NCI-H526 (cell line): ENCODE data around the gene BTBD7.

Experiments
- DNase-seq, 2 experiments: peaks; one replicate each; lab custom pipeline; 2025; lab: John Stamatoyannopoulos, UW

The BTBD7 gene

GRCh38 chr14:93301821-93302447 is 30.9 kb downstream of the BTBD7 start:
- no peak for DNase-seq

DNA sequence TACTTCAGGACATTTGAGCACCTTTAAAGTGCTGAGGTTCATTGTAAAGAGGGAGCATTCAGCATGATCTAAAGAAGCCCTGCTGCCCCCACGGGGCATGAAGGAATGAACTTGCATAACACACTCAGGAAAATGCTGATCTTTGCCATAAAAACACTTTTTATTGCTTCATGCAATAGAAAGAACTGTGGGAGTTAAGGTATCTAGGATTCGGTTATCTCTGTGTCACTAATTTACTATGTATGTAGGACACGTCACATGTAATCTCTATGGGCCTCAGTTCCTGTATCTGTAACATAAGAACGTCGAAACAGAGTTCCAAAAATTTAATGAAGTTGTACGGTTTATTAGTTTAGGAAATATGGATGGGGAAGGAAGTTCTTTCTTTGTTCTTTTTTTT is 33.0 kb downstream of the BTBD7 start:
- DNase-seq, result no peak

- DNase-seq, result no peak
Observed at GRCh38 chr14:93299416-93299815, 33.4 kb downstream of the BTBD7 start.

DNA sequence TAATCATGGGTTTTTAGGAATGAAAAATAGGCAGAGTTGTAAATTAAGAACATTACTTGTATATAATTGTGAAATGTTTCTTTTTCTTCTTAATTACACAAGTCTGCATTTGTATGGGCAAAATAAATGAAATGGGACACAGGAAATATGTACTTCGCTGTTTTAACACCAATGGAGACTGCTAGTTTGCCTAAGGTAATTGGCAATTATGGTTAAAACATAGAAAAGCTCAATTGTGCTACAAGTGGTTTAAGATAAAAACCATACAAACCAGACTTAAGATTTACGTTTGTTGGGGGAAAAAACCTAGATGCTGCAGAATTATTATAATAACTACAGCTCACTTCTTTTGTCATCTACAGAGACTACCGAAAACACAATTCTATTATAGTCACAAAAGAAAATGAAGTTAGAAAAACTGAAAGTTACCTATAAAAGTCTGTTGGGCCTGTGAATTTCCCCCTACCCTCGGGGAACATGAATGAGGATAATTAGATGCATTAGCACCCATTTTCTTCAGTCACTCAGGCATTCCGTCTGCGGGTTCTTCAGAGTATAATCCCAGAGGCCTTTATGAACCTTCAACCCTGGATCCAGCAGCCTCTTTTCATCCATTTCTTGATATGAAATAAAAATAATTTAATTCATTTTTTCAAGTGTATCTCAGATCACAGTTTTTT is 37.2 kb downstream of the BTBD7 start:
- DNase-seq, result no peak

- no peak for DNase-seq
Observed at GRCh38 chr14:93286212-93286890, 46.5 kb downstream of the BTBD7 start.

DNA sequence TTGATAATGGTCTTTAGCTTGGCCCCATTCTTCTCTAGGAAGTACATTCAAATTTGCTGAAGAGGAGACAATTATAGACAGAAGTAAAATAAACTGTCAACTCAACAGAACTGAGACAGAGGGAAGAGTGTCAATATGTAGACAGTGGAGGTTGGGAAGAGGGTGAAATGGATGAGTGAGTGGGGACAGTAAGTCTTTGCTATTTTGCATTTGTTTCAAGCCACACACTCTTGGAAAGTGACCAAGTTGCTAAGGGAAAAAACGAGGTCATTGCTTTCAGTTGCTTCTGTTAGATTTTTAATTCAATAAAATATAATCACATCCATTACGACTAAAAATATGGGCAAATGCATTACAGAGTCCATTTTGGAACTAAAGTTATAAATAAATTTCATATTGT is 47.8 kb downstream of the BTBD7 start:
- peak in 1 of 2 experiments; percentile 8 for DNase-seq

DNA sequence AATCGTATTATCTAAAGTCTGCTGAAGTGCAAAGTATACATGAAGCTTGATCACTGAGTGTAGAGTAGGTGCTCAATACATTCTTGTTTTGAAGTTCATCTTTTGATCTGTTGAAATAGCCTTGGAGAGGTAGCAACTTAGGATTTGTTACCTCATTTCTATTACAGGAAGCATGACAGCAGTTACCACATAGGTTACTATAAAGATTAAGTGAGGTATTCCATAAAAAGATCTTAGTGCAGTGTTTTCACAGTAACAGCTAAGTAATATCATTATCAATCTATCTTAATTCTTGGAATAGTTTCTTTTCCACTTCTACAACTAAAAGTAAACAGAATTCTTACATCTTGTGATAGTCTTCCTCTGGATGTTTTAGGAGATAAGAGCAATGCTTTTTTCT is 50.9 kb downstream of the BTBD7 start:
- DNase-seq, result no peak

DNA sequence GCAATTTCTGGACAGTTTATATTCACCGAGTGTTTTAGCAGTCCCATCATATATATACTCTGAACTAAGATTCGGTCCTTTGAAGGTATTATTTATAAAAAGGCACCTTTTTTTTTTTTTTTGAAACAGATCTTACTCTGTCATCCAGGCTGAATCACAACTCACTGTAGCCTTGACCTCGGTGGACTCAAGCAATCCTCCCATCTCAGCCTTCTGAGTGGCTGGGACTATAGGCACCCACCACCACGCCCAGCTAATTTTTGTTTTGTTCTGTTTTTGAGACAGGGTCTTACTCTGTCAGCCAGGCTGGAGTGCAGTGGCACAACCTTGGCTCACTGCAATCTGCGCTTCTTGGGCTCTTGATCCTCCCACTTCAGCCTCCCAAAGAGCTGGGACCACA is 52.1 kb downstream of the BTBD7 start:
- DNase-seq, result no peak

- DNase-seq, result no peak
Observed at GRCh38 chr14:93276031-93276716, 56.7 kb downstream of the BTBD7 start.

DNA sequence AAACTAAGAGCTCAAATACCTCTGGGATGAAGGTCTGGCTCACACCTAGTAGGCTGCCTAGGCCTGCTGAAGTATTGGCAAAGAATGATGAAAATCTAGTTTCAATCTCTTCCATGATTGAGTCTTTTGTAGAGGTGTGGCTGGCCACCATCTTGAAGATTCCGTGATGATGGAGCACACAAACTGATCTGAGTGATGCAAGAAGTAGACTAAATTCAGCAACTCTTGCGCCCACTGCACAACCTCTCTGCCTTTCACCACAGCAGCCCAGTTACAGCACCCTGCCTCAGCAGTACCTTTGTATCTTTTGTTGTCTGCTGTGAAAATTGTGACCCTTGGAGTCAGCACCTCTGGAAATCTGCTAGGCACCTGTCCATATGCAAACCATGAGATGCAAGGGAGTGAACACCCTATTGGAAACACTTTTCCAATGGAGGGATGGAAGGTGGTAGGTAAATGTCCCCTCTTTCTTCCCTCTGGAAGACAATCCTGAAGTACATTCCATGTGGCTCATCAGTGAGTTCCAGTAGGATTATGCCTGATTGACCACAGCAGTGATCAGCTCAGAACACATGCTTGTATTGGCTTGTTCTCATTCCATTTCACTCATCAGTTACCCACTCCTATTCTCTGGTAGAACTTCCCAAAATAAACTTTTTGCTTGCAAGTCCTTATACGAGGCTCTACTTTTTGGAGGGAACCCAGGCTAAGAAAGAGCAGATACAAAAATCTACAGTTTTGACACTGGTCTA is 58.6 kb downstream of the BTBD7 start:
- no peak for DNase-seq

DNA sequence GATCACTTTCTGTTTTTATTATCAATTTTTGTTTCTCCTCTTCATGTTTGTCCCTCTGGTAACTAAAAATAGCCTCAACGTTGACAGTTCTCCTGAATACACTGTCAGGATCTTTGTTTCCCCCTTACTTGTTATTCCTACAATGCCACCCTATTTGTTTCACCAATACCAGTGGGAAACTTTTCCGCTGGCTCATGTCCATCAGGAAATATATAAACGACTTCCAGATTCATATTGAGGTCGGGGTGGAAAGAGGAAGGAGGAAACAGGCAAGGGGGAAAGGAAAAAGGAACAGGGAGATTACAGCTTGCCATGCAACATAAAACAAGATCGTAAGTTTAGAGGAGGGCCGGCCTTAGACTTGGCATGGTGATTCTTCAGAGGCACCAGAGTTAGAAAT is 61.7 kb downstream of the BTBD7 start:
- no peak for DNase-seq

GRCh38 chr14:93269341-93270068 is 63.3 kb downstream of the BTBD7 start:
- DNase-seq, result no peak

DNA sequence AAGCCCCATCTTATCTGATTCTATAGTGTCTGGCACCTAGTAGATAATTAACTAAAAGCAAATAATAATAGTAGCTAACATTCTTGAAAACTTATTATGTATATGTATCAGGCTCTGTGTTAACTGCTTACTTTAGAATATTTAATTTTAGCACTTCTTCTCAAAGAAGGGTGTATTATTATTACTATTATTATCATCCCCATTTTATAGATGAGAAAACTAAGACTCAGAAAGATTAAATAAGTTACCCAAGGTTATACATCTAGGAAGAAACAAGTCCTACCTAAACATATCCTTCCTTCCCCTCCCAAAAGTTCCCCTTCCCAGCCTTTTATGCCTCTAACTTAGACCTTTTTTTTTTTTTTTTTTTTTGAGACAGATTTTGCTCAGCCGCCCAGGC is 64.4 kb downstream of the BTBD7 start:
- no peak for DNase-seq

DNA sequence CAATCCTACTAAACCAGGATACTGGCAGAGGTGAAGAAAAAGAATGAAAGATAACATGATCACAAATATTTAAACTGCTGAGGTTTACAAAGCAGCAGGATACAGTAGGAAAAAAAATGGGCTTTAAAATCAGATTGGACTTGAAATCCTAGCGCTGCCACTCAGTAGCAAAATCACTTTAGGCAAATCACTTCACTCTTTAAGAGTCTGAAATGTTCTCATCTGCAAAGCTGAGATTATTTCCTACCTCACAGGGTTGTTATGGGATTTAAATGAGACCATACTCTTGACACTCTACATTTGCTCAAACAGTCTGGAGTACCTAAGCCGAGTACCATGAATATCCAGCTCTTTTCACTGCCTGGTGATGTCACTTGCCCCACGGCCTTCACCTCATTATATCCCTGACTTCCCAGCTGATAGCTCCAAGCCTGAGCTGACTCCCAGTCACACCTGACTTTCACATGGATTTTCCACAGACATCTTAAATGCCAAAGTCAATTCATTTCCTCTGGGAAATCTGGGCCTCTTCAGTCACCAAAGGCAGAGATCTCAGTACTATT is 65.6 kb downstream of the BTBD7 start:
- no peak for DNase-seq

DNA sequence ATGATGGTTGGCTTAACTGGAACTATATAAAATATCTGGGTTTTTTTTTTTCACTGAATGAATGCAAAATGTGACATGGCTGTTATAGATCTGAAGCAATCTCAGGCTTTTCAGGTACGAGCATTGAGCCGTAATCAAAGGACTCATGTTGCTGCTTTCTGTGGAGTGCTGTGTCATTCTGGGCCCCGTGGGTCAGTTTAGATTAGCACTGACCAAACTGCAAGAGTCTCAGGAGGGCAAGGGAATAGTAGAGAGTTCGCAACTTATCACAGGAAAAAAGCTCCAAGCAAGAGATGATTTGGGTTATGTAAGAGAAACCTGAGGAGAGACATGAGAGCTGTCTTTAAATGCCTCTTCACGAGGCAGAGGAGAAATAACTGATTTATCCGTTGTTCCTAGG is 66.7 kb downstream of the BTBD7 start:
- DNase-seq, result no peak

GRCh38 chr14:93263416-93263815 is 69.4 kb downstream of the BTBD7 start:
- DNase-seq, result no peak

GRCh38 chr14:93262446-93262845 is 70.4 kb downstream of the BTBD7 start:
- DNase-seq, result no peak

- no peak for DNase-seq
Observed at GRCh38 chr14:93249128-93249831, 83.6 kb downstream of the BTBD7 start.

DNA sequence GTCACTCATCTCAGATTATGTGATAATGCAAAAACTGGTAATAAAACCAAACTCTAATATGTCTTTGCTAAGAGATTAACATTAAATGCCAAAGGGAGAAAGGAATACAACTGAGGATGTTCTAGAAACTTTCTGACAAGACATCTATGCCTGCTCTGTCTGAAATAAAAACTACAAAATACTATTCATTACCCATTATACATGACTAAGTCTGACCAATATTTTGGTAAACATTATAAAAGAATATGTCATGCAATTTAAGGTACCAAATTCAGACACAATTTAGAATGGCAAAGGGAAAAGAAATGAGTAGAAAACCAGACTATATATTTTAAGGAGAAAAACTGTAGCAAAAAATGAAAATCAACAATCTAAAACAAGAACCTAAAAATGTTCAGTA is 86.3 kb downstream of the BTBD7 start:
- no peak for DNase-seq

GRCh38 chr14:93245764-93246420 is 86.9 kb downstream of the BTBD7 start:
- no peak for DNase-seq
